ENCODE data around the gene CXCR6.

Gene CXCR6

GRCh38 chr3:45946307-45946706, 3.0 kb downstream of the CXCR6 start:
- in situ Hi-C loops (cut with HindIII; ENCODE audit: low sequenced_read_pairs): no loop called here

- in situ Hi-C loops (cut with HindIII; ENCODE audit: low sequenced_read_pairs): no loop called here
Observed at GRCh38 chr3:45946875-45947274, 3.6 kb downstream of the CXCR6 start.

- in situ Hi-C loops (cut with HindIII; ENCODE audit: low sequenced_read_pairs): no loop called here
Observed at GRCh38 chr3:45947361-45947760, 4.1 kb downstream of the CXCR6 start.

GRCh38 chr3:45948311-45948781, 5.1 kb downstream of the CXCR6 start:
- in situ Hi-C loops (cut with HindIII; ENCODE audit: low sequenced_read_pairs): no loop called here

GRCh38 chr3:45948881-45949280, 5.6 kb downstream of the CXCR6 start:
- in situ Hi-C loops (cut with HindIII; ENCODE audit: low sequenced_read_pairs): no loop called here

- in situ Hi-C loops (cut with HindIII; ENCODE audit: low sequenced_read_pairs): no loop called here
Observed at GRCh38 chr3:45949432-45949831, 6.2 kb downstream of the CXCR6 start.

- in situ Hi-C loops (cut with HindIII; ENCODE audit: low sequenced_read_pairs): no loop called here
Observed at GRCh38 chr3:45950131-45950530, 6.9 kb downstream of the CXCR6 start.

GRCh38 chr3:45950686-45951600, 7.7 kb downstream of the CXCR6 start:
- in situ Hi-C loops (cut with HindIII; ENCODE audit: low sequenced_read_pairs): no loop called here

- in situ Hi-C loops (cut with HindIII; ENCODE audit: low sequenced_read_pairs): no loop called here
Observed at GRCh38 chr3:45951946-45952345, 8.7 kb downstream of the CXCR6 start.

GRCh38 chr3:45952456-45952855, 9.2 kb downstream of the CXCR6 start:
- in situ Hi-C loops (cut with HindIII; ENCODE audit: low sequenced_read_pairs): no loop called here

- in situ Hi-C loops (cut with HindIII; ENCODE audit: low sequenced_read_pairs): no loop called here
Observed at GRCh38 chr3:45953536-45953935, 10.3 kb downstream of the CXCR6 start.

GRCh38 chr3:45954306-45954705, 11.0 kb downstream of the CXCR6 start:
- in situ Hi-C loops (cut with HindIII; ENCODE audit: low sequenced_read_pairs): no loop called here

GRCh38 chr3:45955017-45955647, 11.9 kb downstream of the CXCR6 start:
- in situ Hi-C loops (cut with HindIII; ENCODE audit: low sequenced_read_pairs): no loop called here

GRCh38 chr3:45955706-45956105, 12.4 kb downstream of the CXCR6 start:
- in situ Hi-C loops (cut with HindIII; ENCODE audit: low sequenced_read_pairs): no loop called here

- in situ Hi-C loops (cut with HindIII; ENCODE audit: low sequenced_read_pairs): no loop called here
Observed at GRCh38 chr3:45957586-45957985, 14.3 kb downstream of the CXCR6 start.

GRCh38 chr3:45958321-45958791, 15.1 kb downstream of the CXCR6 start:
- in situ Hi-C loops (cut with HindIII; ENCODE audit: low sequenced_read_pairs): no loop called here

GRCh38 chr3:45959201-45959600, 15.9 kb downstream of the CXCR6 start:
- in situ Hi-C loops (cut with HindIII; ENCODE audit: low sequenced_read_pairs): no loop called here

- in situ Hi-C loops (cut with HindIII; ENCODE audit: low sequenced_read_pairs): no loop called here
Observed at GRCh38 chr3:45960289-45960688, 17.0 kb downstream of the CXCR6 start.

- in situ Hi-C loops (cut with HindIII; ENCODE audit: low sequenced_read_pairs): no loop called here
Observed at GRCh38 chr3:45962033-45962432, 18.8 kb downstream of the CXCR6 start.

GRCh38 chr3:45964139-45964538, 20.9 kb downstream of the CXCR6 start:
- in situ Hi-C loops (cut with HindIII; ENCODE audit: low sequenced_read_pairs): no loop called here

GRCh38 chr3:45965253-45965652, 22.0 kb downstream of the CXCR6 start:
- in situ Hi-C loops (cut with HindIII; ENCODE audit: low sequenced_read_pairs): no loop called here

- in situ Hi-C loops (cut with HindIII; ENCODE audit: low sequenced_read_pairs): no loop called here
Observed at GRCh38 chr3:45965653-45966052, 22.4 kb downstream of the CXCR6 start.
